OCI-LY3 (cell line): Measurements from ENCODE around the gene TGIF2LY.
"Not testable (repeated sequence)": the region's sequence is repeated elsewhere in the genome, so short reads cannot be mapped to it uniquely, and the experiment has no call there.

Source experiments
- H2AFZ ChIP-seq: fragments of 200-600, 300-600 bp; shearing (Covaris generic); 2 replicates; pipeline ENCODE4 v1.6.0; 2014; ENCODE audit warnings: antibody characterized with exemption, low read depth, low read length
- H3K27ac ChIP-seq: fragments of 200-600, 300-600 bp; sonication (generic); 2 replicates; pipeline ENCODE4 v1.5.1; 2014; ENCODE audit warnings: mild to moderate bottlenecking, low read length, moderate library complexity, mixed read lengths
- H3K27me3 ChIP-seq: fragments of 200-600, 300-600 bp; sonication (generic); 2 replicates; pipeline ENCODE4 v1.6.1; 2014; ENCODE audit warnings: low read depth, low read length, mixed read lengths
- H3K36me3 ChIP-seq: fragments of 200-600, 300-600 bp; sonication (generic); replicated peaks from 2 replicates; pipeline ENCODE3; 2014; ENCODE audit warnings: low read depth, low read length, mixed read lengths
- H3K4me1 ChIP-seq: fragments of 300-600, 200-600 bp; sonication (generic); 2 replicates; pipeline ENCODE4 v1.6.1; 2014; ENCODE audit warnings: low read length, mixed read lengths
- H3K4me2 ChIP-seq: fragments of 200-600, 300-600 bp; sonication (generic); 2 replicates; pipeline ENCODE4 v1.6.1; 2014; ENCODE audit warnings: low read length, mixed read lengths
- H3K4me3 ChIP-seq: fragments of 300-600, 200-600 bp; sonication (generic); 2 replicates; pipeline ENCODE4 v1.5.1; 2014; ENCODE audit warnings: antibody characterized with exemption, mild to moderate bottlenecking, low read length, moderate library complexity
- H3K79me2 ChIP-seq: fragments of 300-600, 200-600 bp; shearing (Covaris generic); 2 replicates; pipeline ENCODE4 v1.6.1; 2014; ENCODE audit warnings: mild to moderate bottlenecking, low read length, mixed read lengths
- H3K9ac ChIP-seq: fragments of 300-600, 200-600 bp; shearing (Covaris generic); 2 replicates; pipeline ENCODE4 v1.6.0; 2014; ENCODE audit warnings: mild to moderate bottlenecking, low read length, moderate library complexity
- H3K9me3 ChIP-seq: fragments of 200-600, 300-600 bp; shearing (Covaris generic); 2 replicates; pipeline ENCODE4 v1.6.1; 2014; ENCODE audit warnings: low read length, mixed read lengths; ENCODE audit not compliant: insufficient read depth
- H4K20me1 ChIP-seq: fragments of 200-600, 300-600 bp; sonication (generic); 2 replicates; pipeline ENCODE4 v1.6.1; 2016; ENCODE audit warnings: low read length, mixed read lengths; ENCODE audit not compliant: insufficient read depth

The TGIF2LY gene

DNA sequence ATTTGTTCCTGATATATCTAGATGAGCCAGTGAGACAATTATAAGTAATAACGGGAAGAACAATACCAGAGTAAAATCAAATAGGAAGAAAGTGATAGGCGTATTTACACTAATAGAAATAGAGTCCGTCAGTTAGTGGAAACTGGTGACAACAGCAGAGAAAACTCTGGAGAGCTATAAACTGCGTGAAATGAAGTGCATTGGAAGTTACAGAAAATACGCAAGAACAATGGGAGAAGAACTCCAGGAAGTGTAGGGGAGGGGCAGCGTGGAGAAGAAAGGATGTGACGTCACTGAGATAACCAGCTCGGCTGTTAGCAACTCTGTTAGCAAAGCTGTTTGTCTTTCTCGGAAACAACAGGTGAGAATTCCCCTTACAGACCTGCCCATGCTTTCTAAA is at the start of gene TGIF2LY:
Gene TGIF2LY, plus strand, starts transcription at position 301 of the 400 bp plus-strand sequence. CDS start 178 bp downstream, outside the sequence.
- not testable (repeated sequence) for H2AFZ ChIP-seq, H3K36me3 ChIP-seq, H3K9me3 ChIP-seq, H3K27ac ChIP-seq, H3K4me1 ChIP-seq, H3K79me2 ChIP-seq, H3K4me3 ChIP-seq, H4K20me1 ChIP-seq, H3K4me2 ChIP-seq, H3K27me3 ChIP-seq, H3K9ac ChIP-seq
